ENCODE results near the gene LSM12.

- no peak for TF ChIP-seq CTCF (IDR thresholded peaks at IDR 0.05)
- no peak for TF ChIP-seq POLR2A (IDR thresholded peaks at IDR 0.05; ENCODE audit: low read depth)
Observed at GRCh38 chr17:44029736-44030135, 36.7 kb downstream of the LSM12 start.
